ENCODE data around the gene TMEM45A.
"Not testable (repeated sequence)": the region's sequence is repeated elsewhere in the genome, so short reads cannot be mapped to it uniquely, and the experiment has no call there.

TMEM45A gene, protein sequence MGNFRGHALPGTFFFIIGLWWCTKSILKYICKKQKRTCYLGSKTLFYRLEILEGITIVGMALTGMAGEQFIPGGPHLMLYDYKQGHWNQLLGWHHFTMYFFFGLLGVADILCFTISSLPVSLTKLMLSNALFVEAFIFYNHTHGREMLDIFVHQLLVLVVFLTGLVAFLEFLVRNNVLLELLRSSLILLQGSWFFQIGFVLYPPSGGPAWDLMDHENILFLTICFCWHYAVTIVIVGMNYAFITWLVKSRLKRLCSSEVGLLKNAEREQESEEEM

DNA sequence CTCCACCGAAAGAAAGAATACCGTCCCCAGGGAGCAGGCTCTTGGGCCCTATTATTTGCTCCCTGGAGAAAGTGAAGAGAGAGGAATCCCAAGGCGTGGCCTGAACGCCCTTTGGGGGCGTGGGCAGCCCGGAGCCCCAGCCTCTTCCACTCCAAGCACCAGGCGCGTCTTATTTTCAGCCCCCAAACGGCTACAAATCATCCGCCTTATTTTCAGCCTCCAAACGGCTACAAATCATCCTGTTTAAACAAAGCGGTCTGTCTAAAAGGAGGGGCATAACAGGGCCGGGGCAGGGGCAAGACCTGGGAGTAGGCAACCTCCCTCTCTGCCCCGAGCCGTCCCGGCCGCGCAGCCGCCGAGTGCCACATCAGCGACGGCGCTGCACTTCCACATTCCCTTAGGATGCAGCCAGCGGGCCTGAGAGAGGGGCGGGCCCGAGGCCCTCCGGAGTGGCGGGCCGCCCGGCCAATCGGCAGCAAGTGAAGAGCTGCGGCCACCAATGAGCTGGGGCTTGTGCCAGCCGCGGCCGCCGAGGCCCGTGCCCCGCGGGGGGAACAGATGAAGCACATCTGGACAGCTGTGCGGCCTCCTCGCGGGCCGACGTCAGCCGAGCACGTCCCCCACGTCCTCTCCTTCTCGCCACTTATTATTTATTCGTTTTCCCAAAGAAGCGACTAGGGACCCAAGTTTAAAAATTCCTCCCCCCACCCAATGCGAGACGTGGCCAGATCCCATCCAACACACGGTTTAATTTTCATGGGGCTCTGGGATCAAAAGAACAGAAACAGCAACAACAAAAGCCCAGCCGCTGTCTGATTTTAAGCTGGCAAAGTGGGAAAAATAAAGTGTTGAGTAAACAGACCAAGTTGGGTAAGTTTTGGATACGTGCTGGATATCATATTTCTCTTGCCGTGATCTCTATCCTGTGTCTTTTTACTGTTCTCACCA lies at the start of gene TMEM45A:
Gene TMEM45A, plus strand, starts transcription at position 561 of the 948 bp plus-strand sequence. CDS start 62,593 bp downstream, outside the sequence.
- DNase-seq (ENCODE audit: low read depth, low spot score): peak; percentile 90

DNA sequence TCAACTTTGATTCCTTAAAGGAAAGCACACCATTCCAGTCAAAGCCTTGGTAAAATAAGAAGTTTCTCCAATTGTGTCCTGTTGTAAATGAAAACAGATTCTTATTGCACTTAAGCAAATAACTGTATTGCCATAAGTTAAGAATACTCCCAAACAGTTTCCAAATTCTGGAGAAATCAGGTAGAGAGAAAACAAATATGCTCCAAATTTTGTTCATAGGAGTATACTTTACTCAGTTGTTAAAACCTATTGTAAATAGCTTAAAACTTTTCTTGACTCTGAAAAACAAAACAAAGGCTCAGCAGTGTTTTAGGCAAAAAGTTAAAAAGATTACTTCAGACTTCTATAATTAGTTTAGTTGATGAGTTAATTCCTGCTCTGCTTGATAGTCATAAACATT lies 48.7 kb upstream of the TMEM45A start:
- DNase-seq (ENCODE audit: low read depth, low spot score): no peak

DNA sequence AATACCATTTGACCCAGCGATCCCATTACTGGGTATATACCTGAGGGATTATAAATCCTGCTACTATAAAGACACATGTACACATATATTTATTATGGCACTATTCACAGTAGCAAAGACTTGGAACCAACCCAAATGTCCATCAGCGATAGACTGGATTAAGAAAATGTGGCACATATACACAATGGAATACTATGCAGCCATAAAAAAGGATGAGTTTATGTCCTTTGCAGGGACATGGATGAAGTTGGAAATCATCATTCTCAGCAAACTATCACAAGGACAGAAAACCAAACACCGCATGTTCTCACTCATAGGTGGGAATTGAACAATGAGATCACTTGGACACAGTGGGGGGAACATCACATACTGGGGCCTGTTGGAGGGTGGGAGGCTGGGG lies 45.4 kb upstream of the TMEM45A start:
- DNase-seq (ENCODE audit: low read depth, low spot score): not testable (repeated sequence)

DNA sequence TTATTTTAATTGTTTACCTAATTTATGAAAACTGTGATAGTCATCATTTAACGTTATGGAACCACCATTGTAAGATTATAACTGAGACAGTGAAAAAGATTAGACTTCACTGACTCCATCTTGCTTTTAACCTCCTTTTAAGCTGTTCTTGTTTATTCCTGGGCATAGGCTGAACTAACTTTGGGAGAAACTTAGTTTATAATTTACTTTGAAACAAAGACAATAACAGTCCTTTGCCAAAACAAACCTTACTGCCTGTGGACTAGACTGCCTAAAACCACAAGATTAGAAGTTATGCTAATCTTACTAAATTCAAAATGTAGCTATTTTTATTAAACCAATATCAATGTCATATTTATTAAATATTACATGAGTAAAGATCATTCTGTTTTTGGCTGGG lies 44.3 kb upstream of the TMEM45A start:
- no peak for DNase-seq (ENCODE audit: low read depth, low spot score)

DNA sequence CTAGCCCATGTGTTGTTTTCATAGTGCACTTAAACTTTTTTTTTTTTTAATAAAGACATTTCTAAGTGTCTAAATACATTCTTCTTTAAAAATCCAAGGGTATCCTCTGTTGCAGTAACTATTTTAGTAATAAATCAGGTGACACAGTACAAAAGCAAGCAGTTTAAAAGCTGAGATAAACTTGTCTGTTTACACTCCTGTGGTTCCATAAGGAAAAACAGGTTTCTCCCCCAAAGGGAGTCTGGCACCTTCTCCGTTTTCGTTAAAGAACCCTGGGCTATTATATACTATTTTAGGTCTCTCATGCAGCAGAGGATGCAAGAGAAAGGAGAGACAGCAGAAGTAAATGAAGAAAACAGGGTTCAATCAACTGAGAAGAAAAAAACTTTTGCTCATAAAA lies 43.2 kb upstream of the TMEM45A start:
- DNase-seq (ENCODE audit: low read depth, low spot score): no peak

DNA sequence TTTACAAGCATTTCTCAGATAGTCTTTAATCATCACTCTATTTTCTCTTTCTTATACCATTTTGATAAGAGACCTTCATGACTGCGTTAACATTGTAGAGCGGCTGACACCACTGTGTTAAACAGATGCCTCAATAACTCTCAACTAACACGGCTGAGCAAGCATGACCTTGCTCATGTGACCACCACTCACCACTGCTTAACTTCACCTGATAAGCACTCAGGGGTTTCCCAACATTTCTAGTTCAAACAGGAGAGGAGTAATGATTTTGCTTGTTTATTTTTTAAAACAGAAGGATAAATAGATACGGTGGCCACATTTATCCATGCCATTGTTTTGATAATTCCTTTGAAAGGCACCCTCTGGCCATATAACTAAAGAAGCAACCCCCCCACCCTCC lies 37.7 kb upstream of the TMEM45A start:
- DNase-seq (ENCODE audit: low read depth, low spot score): no peak

DNA sequence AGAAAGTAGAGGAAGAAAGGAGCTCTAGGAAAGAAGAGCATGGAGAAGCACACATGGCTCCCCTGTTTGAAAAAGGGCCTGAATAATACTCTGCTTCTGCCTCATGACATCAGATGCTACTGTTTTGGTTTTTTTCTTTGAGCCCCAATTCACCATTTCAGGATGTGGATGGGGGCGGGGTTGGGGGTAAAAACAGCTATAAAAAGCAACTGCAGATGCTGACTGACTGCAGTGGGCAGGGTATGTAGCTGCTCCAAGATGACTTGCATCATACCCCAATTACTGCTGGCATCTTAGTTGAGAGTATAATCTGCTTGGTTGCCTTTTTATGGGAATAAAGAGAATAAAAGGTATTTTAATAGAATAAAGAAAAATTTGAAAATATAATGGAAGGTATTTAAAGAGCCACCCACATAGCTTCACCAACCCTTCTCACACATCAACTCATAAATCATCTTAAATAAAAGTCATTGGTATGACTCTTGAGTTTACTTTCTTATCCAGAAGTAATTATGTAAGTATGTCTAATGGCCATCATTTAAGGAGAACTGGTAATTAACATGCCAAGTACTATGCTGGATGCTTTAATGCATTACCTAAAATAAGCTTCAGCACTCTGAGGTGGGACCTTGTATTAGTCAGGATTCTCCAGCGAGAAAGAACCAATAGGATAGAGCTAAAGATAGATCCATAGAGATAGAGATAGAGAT lies 36.4 kb upstream of the TMEM45A start:
- DNase-seq (ENCODE audit: low read depth, low spot score): no peak

DNA sequence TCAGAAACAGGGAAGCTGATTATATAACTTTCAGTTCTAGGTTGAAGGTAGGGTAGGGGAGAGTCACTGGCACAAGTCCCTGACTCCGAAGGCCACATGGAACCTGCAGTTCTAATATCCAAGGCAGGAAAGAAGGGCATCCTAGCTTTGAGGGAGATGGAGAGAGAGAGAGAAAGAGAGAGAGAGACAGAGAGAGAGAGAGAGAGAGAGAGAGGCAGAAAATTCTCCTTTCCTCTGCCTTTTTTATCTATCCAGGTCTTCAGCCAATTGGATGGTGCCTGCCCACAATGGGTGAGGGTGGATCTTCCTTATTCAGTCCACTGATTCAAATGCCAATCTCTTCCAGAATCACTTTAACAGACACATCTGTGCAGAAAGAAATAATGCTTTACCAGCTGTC lies 35.7 kb upstream of the TMEM45A start:
- DNase-seq (ENCODE audit: low read depth, low spot score): no peak

DNA sequence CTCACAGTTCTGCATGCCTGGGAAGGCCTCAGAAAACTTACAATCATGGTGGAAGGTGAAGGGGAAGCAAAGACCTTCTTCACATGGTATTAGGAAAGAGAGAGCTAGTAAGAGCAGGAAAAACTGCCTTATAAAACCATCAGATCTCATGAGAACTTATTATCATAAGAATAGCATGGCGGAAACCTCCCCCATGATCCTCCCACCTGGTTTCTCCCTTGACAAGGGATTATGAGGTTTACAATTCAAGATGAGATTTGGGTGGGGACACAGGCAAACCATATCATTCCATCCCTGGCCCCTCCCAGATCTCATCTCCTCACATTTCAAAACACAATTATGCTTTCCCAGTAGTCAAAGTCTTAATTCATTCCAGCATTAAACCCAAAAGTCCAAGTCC lies 34.6 kb upstream of the TMEM45A start:
- no peak for DNase-seq (ENCODE audit: low read depth, low spot score)

DNA sequence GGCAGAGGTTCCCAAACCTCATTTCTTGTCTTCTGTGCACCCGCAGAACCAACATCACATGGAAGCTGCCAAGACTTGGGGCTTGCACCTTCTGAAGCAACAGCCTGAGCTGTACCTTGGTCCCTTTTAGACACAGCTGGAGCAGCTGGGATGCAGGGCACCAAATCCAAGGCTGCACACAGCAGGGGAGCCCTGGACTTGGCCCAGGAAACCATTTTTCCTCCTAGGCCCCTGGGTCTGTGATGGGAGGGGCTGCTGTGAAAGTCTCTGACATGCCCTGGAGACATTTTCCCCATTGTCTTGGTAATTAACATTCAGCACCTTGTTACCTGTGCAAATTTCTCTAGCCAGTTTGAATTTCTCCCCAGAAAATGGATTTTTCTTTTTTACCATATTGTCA lies 33.6 kb upstream of the TMEM45A start:
- no peak for DNase-seq (ENCODE audit: low read depth, low spot score)

DNA sequence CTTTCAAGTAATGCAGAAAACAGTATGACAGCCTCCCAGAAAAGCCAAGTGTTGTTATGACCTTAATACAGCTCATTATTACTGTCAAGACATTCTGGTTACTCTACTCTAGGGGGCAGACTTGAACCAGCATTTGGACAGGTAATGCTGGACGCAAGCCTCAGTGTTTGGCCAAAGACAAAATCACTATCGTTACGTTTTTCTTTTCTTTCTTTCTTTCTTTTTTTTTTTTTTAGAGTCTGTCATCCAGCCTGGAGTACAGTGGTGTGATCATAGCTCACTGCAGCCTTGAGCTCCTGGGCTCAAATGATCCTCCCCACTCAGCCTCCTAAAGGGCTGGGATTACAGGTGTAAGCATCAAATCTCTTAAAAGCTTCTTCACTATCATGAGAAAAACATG lies 29.4 kb upstream of the TMEM45A start:
- DNase-seq (ENCODE audit: low read depth, low spot score): peak; percentile 17

DNA sequence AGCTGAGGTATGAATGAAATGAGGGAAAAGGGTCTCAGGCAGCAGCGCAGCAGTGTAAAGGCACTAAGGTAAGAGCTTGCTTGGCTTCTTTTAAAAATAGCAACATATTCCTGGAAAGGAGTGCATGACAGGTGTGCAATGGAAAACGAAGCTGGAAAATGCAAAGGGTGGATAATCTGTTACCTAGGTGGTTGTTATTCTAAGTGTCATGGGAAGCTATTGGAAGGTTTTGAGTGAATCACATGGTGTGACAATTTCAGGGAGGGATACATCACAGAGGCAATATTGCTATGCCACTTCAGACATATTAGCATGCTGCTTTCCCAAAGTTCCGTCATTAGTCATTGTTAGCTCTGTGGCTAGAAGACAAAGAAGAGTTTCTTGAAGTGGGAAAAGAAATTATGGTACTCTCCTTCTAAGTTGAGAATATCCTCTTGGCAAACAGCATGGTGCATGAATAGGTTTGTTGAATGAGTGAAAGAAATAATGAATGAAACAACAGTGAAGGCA lies 28.7 kb upstream of the TMEM45A start:
- no peak for DNase-seq (ENCODE audit: low read depth, low spot score)

DNA sequence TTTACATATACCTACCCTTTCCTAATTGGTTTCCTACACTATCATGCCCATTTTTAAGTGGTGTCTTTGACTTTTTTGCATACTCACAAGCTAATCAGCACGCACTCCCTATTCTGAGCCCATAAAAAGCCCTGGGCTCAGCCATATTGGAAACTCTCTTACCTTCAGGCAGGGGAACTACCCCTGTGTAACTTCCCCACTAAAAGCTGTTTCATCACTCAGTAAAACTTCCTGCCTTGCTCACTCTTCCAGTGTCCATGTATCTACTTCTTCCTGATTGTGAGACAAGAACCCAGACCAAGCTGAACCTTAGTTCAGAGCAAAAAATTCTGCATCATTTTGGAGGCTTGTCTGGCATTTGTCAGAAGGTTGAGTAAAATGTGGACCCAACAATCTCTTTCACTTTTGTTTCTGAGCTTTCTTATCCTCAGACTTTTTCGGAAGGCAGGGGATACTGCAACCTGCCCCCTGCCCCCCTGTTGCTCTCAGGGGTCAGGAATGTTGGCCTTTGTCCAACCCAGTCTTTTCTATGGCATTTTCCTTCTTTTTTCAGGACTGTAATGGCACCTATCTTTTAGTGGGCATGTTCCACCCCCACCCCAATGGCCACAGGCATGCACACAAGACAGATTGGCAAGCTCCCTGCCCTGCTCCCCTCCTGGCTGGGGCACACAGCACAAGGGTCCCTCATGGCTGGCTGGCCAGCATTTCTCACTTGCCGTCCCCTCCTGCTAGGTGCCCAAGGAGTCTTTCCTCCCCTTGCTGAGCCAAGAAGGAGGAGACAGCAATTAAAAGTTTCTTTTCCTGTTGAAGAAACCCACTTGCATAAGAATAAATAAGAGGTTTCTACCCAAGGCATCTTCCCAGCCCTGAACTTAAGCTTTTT lies 26.3 kb upstream of the TMEM45A start:
- DNase-seq (ENCODE audit: low read depth, low spot score): no peak

DNA sequence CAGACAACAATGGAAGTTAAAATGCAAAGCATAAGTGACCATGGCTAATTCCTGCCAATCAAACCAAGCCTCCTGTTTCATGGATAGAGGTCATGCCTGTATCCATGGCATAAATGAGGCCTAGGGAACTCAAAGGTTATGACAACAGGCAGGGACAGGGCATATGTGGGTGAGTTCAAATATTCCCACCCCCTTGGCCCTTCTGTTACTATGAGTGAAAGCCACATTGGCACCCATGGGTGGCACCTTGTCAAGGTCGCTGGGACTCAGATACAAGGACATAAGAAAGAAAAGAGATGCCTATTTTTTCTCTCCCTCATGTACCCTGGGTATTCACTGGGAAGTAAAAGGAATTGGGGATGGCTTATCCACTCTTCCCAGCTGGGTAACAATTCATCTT lies 25.3 kb upstream of the TMEM45A start:
- DNase-seq (ENCODE audit: low read depth, low spot score): no peak

DNA sequence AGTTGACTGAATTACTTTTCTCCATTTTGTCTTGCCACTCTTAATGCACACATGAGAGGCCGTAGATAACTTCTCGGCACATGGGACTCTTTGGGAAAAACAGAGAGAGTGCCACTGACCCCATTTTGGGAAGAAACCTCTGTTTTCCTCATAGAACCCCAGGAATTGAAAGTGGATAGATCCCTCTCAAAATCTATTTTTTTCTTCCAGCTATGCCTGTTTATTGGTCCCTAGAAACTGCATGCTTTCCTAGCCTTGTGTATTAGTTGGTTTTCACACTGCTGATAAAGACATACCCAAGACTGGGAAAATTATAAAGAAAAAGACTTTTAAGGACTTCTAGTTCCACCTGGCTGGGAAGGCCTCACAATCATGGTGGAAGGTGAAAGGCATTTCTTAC lies 23.7 kb upstream of the TMEM45A start:
- no peak for DNase-seq (ENCODE audit: low read depth, low spot score)

DNA sequence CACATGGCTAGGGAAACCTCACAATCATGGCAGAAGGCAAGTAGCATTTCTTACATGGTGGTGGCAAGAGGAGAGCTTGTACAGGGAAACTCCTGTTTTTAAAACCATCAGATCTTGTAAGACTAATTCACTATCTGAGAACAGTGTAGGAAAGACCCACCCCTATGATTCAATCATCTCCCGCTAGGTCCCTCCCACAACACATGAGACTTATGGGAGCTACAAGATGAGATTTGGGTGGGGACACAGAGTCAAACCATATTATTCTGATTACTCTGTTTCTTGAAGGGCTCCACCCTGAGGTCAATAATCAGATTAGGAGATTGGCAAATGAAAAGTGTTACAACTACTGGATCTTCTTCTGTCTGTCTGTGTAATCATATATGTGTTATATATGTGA lies 21.5 kb upstream of the TMEM45A start:
- no peak for DNase-seq (ENCODE audit: low read depth, low spot score)

DNA sequence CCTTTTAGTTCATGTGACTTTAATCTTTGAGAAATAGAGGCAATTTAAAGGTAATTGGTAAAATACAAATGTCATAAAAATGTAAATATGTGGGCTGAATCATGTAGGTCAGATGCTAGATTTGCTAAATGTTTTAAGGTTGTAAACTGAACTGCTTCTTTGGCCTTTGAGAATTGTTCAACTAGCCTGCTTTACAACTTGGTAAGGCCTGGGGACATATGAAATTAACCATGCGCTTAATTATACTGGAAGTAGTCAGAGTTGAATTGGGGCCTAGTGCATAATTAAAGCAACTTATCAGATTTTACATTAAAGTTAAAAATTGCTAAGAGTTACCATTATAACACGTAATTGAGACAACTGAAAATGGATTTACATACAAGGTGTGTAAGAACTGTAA lies 21.0 kb upstream of the TMEM45A start:
- no peak for DNase-seq (ENCODE audit: low read depth, low spot score)

DNA sequence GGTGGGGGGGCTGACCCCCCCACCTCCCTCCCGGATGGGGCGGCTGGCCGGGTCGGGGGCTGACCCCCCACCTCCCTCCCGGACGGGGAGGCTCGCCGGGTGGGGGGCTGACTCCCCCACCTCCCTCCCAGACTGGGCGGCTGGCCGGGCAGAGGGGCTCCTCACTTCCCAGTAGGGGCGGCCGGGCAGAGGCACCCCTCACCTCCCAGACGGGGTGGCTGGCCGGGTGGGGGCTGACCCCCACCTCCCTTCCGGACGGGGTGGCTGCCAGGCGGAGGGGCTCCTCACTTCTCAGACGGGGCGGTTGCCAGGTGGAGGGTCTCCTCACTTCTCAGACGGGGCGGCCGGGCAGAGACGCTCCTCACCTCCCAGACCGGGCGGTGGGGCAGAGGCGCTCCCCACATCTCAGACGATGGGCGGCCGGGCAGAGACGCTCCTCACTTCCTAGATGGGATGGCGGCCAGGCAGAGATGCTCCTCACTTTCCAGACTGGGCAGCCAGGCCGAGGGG lies 14.5 kb upstream of the TMEM45A start:
- not testable (repeated sequence) for DNase-seq (ENCODE audit: low read depth, low spot score)

DNA sequence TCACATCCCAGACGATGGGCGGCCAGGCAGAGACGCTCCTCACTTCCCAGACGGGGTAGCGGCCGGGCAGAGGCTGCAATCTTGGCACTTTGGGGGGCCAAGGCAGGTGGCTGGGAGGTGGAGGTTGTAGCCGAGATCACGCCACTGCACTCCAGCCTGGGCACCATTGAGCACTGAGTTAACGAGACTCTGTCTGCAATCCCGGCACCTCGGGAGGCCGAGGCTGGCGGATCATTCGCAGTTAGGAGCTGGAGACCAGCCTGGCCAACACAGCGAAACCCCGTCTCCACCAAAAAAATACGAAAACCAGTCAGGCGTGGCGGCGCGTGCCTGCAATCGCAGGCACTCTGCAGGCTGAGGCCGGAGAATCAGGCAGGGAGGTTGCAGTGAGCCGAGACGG lies 13.9 kb upstream of the TMEM45A start:
- not testable (repeated sequence) for DNase-seq (ENCODE audit: low read depth, low spot score)

DNA sequence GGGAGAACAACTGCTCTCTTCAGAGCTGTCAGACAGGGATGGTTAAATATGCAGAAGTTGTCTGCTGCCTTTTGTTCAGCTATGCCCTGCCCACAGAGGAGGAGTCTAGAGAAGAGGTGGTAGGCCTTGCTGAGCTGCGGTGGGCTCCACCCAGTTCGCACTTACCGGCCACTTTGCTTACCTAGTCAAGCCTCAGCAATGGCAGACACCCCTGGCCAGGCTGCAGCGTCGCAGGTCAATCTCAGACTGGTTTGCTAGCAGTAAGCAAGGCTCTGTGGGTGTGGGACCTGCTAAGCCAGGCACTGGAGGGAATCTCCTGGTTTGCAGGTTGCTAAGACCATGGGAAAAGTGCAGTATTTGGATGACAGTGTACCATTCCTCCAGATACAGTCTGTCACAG lies 12.3 kb upstream of the TMEM45A start:
- no peak for DNase-seq (ENCODE audit: low read depth, low spot score)

DNA sequence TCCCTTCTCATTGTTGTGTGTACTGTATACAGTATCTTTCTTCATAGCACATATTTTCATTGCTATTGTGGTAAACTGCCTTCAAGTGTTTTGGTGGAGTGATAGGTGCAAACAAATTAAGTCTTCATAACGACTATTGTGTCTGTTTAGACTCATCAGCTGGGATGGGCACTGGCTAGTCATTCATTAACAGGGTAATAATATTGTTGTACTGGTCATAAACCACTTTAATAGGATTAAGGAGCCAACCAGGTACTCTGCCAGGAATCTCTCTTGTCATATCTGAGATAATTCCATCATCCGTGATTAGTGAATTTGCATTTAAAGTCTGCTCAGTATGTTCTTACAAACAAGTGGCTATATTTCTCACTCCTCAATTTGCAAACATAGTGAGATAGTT lies 10.2 kb upstream of the TMEM45A start:
- no peak for DNase-seq (ENCODE audit: low read depth, low spot score)
